Ascending aorta (tissue), 2 donors: ENCODE data around the gene WNT6. TPM values are rescaled to one million over a fixed set of nuclear protein-coding genes. Genes with fewer than 3 reads are reported as not detected.

ENCODE experiments used
- DNase-seq, 2 donors: peaks; one replicate each; pipeline ENCODE4 v3.0.0-alpha.2; 2019; ENCODE audit warnings: low spot score in 2 of 2
- H3K27ac ChIP-seq, 2 donors: fragments of 200-600 bp; sonication (generic); one replicate each; pipeline ENCODE4 v1.5.1; 2016 to 2017; ENCODE audit warnings: mild to moderate bottlenecking in 1 of 2
- H3K27me3 ChIP-seq: fragments of 200-600 bp; sonication (generic); one replicate; pipeline ENCODE4 v1.5.1; 2017
- H3K36me3 ChIP-seq, 2 donors: fragments of 200-600 bp; sonication (generic); one replicate each; pipeline ENCODE4 v1.5.1; 2016
- H3K4me1 ChIP-seq, 2 donors: fragments of 200-600 bp; sonication (generic); one replicate each; pipeline ENCODE4 v1.5.1; 2016 to 2017; ENCODE audit warnings: mild to moderate bottlenecking in 1 of 2
- H3K4me3 ChIP-seq, 2 donors: fragments of 200-600 bp; sonication (generic); one replicate each; pipeline ENCODE4 v1.5.1; 2016 to 2017; ENCODE audit warnings: mild to moderate bottlenecking in 1 of 2
- H3K9me3 ChIP-seq, 2 donors: fragments of 200-600 bp; sonication (generic); one replicate each; pipeline ENCODE4 v1.5.1; 2016
- CTCF ChIP-seq, 3 experiments: fragments of 200-600 bp in 2 of 3; fragments of 450-650 bp in 1 of 3; sonication (generic) in 2 of 3; IDR thresholded peaks; one replicate each; pipeline ENCODE4 v1.5.1; 2016 to 2019; ENCODE audit warnings: antibody characterized with exemption in 3 of 3, mild to moderate bottlenecking in 1 of 3, moderate library complexity in 1 of 3
- intact Hi-C: fragments of 100-400 bp; cut with DNase I; formaldehyde crosslinking; loops from one replicate; pipeline ENCODE4 v1.15.1; 2023
- total RNA-seq: library from RNA; depleted of rRNA; stranded (reverse); fragments of >200 nt; gene quantifications from one replicate; pipeline ENCODE4 v1.1.0, GENCODE V29; 2016

Gene WNT6
- total RNA-seq, 1 donor from 2014 or later: 1.2 TPM

- H3K4me1 ChIP-seq: peaks cover 2 to 10% of the 10 kb centered on the region in 2 donors
- no peak for TF ChIP-seq CTCF (IDR thresholded peaks at IDR 0.05)
- H3K27me3 ChIP-seq: no peaks in the 10 kb centered on the region
- intact Hi-C loops: no loop called here
- H3K9me3 ChIP-seq: no peaks in the 10 kb centered on the region
- H3K36me3 ChIP-seq: no peaks in the 10 kb centered on the region
- H3K27ac ChIP-seq: no peak overlapping the region
- DNase-seq: no peak
- no peak overlapping the region for H3K4me3 ChIP-seq
Observed at GRCh38 chr2:218888341-218888740, 28.7 kb downstream of the WNT6 start.

- Histone ChIP-seq H3K9me3 (no peaks in the 10 kb centered on the region), H3K36me3 (no peaks in the 10 kb centered on the region), H3K27ac (no peak overlapping the region), H3K27me3 (no peaks in the 10 kb centered on the region), H3K4me3 (no peak overlapping the region), H3K4me1 (peaks cover 2 to 6% of the 10 kb centered on the region in 2 donors)
- no peak for TF ChIP-seq CTCF (IDR thresholded peaks at IDR 0.05)
- no peak for DNase-seq
- intact Hi-C loops: no loop called here
Observed at GRCh38 chr2:218889937-218890336, 30.3 kb downstream of the WNT6 start.

- Histone ChIP-seq H3K9me3 (no peaks in the 10 kb centered on the region), H3K4me3 (no peak overlapping the region), H3K36me3 (no peaks in the 10 kb centered on the region), H3K27ac (no peak overlapping the region), H3K4me1 (peaks cover 2 to 6% of the 10 kb centered on the region in 2 donors), H3K27me3 (no peaks in the 10 kb centered on the region)
- intact Hi-C loops: no loop called here
- no peak for DNase-seq
- TF ChIP-seq CTCF (IDR thresholded peaks at IDR 0.05): no peak
Observed at GRCh38 chr2:218890369-218890768, 30.8 kb downstream of the WNT6 start.

- intact Hi-C loops: no loop called here
- no peak for TF ChIP-seq CTCF (IDR thresholded peaks at IDR 0.05)
- DNase-seq: peak in 1 of 2 donors; percentile 39
Observed at GRCh38 chr2:218891275-218892135, 31.9 kb downstream of the WNT6 start.

GRCh38 chr2:218892693-218893348, 33.2 kb downstream of the WNT6 start:
- peak in 1 of 2 donors; percentile 76 for DNase-seq
- intact Hi-C loops: no loop called here
- H3K36me3 ChIP-seq: no peaks in the 10 kb centered on the region
- peaks cover 16% of the 10 kb centered on the region for H3K27me3 ChIP-seq
- H3K4me1 ChIP-seq: peaks cover 9 to 14% of the 10 kb centered on the region in 2 donors
- H3K4me3 ChIP-seq: peak overlapping the region; percentile 43 to 64
- H3K9me3 ChIP-seq: no peaks in the 10 kb centered on the region
- no peak overlapping the region for H3K27ac ChIP-seq
- TF ChIP-seq CTCF (IDR thresholded peaks at IDR 0.05): peak in 2 of 3 experiments; percentile 13 to 19

More at GRCh38 chr2:218891275-218892135, 31.9 kb downstream of the WNT6 start:
- Histone ChIP-seq H3K4me3 (no peak overlapping the region), H3K27me3 (peaks cover 3% of the 10 kb centered on the region), H3K36me3 (no peaks in the 10 kb centered on the region), H3K27ac (no peak overlapping the region), H3K9me3 (no peaks in the 10 kb centered on the region), H3K4me1 (peaks cover 4 to 6% of the 10 kb centered on the region in 2 donors)
